Keratinocyte (primary cell): ENCODE results near the gene LYL1. TPM values are rescaled to one million over a fixed set of nuclear protein-coding genes. Genes with fewer than 3 reads are reported as not detected.

Experiments
- DNase-seq: peaks from one replicate; pipeline ENCODE4 v3.0.0-alpha.2; 2011; ENCODE audit warnings: low read depth, missing footprints, low spot score
- FAIRE-seq: peaks from 2 replicates; lab custom pipeline; 2011; peaks lifted over from hg19 to GRCh38; lab: Jason Lieb, UNC
- H2AFZ ChIP-seq: 2 replicates; pipeline ENCODE4 v1.6.0; 2012; ENCODE audit warnings: low read length, control low read depth, inconsistent platforms; ENCODE audit not compliant: control insufficient read depth
- H3K27ac ChIP-seq: 2 replicates; pipeline ENCODE4 v1.5.1; 2011; ENCODE audit warnings: low read length; ENCODE audit not compliant: control insufficient read depth, insufficient read depth
- H3K27me3 ChIP-seq: 3 replicates; pipeline ENCODE4 v1.6.0; 2011; ENCODE audit warnings: low read length; ENCODE audit not compliant: control insufficient read depth, insufficient read depth; ENCODE audit errors: extremely low read depth
- H3K36me3 ChIP-seq, 2 experiments: 2 replicates in 1 of 2; 3 replicates in 1 of 2; pipeline ENCODE4 v1.5.1; 2011; ENCODE audit warnings: low read length in 2 of 2, mild to moderate bottlenecking in 1 of 2; ENCODE audit not compliant: control insufficient read depth in 2 of 2, insufficient read depth in 2 of 2; ENCODE audit errors: extremely low read depth in 1 of 2
- H3K4me1 ChIP-seq: 3 replicates; pipeline ENCODE4 v1.5.1; 2011; ENCODE audit warnings: low read length; ENCODE audit not compliant: control insufficient read depth, insufficient read depth; ENCODE audit errors: extremely low read depth
- H3K4me2 ChIP-seq: 3 replicates; pipeline ENCODE4 v1.6.0; 2011; ENCODE audit warnings: low read depth, low read length; ENCODE audit not compliant: control insufficient read depth, insufficient read depth; ENCODE audit errors: extremely low read depth
- H3K4me3 ChIP-seq, 3 experiments: fragments of 200-600 bp in 1 of 3; sonication (generic) in 1 of 3; 2 replicates in 2 of 3; 3 replicates in 1 of 3; pipeline ENCODE4 v1.5.1; 2011 to 2016; ENCODE audit warnings: low read length in 3 of 3, mild to moderate bottlenecking in 3 of 3, control low read depth in 2 of 3, inconsistent platforms in 1 of 3, low read depth in 1 of 3, mixed read lengths in 1 of 3, mixed run types in 1 of 3, moderate library complexity in 1 of 3; ENCODE audit not compliant: control insufficient read depth in 2 of 3, insufficient read depth in 2 of 3; ENCODE audit errors: extremely low read depth in 1 of 3
- H3K79me2 ChIP-seq: 2 replicates; pipeline ENCODE4 v1.6.0; 2012; ENCODE audit warnings: low read length; ENCODE audit not compliant: control insufficient read depth, insufficient read depth
- H3K9ac ChIP-seq: 3 replicates; pipeline ENCODE4 v1.6.0; 2011; ENCODE audit warnings: low read length; ENCODE audit not compliant: control insufficient read depth, insufficient read depth; ENCODE audit errors: extremely low read depth
- H3K9me1 ChIP-seq: 3 replicates; pipeline ENCODE4 v1.6.0; 2011; ENCODE audit warnings: low read length; ENCODE audit not compliant: control insufficient read depth, insufficient read depth; ENCODE audit errors: extremely low read depth
- H3K9me3 ChIP-seq: 2 replicates; pipeline ENCODE4 v1.5.1; 2012; ENCODE audit warnings: low read depth, low read length; ENCODE audit not compliant: control insufficient read depth
- H4K20me1 ChIP-seq: 3 replicates; pipeline ENCODE4 v1.6.0; 2011; ENCODE audit warnings: low read length; ENCODE audit not compliant: control insufficient read depth, insufficient read depth; ENCODE audit errors: extremely low read depth
- CTCF ChIP-seq, 3 experiments: IDR thresholded peaks in 1 of 3; conservative IDR thresholded peaks in 1 of 3; optimal IDR thresholded peaks in 1 of 3; 2 replicates in 2 of 3; 3 replicates in 1 of 3; pipeline versions ENCODE3 to v1.5.1; 2011; ENCODE audit warnings: low read length in 3 of 3, mild to moderate bottlenecking in 3 of 3, moderate library complexity in 2 of 3, control low read depth in 1 of 3, inconsistent platforms in 1 of 3; ENCODE audit not compliant: insufficient read depth in 2 of 3; ENCODE audit errors: extremely low read depth in 1 of 3
- EZH2 ChIP-seq: IDR thresholded peaks from one replicate; pipeline ENCODE4 v1.6.1; 2012; ENCODE audit warnings: inconsistent platforms, mild to moderate bottlenecking, low read length, moderate library complexity
- dilution Hi-C: fragments of 300-500 bp; cut with MboI; formaldehyde crosslinking; loops from one replicate; pipeline ENCODE4 v1.7.0; 2020; ENCODE audit warnings: low sequenced_read_pairs; ENCODE audit not compliant: extremely low pct_ligation_motif_present
- polyA plus RNA-seq, 5 experiments: library from polyadenylated mRNA; depleted of rRNA in 3 of 5; stranded (reverse) in 3 of 5; stranded (forward) in 1 of 5; unstranded in 1 of 5; fragments of >200 nt; gene quantifications; 1 replicate in 1 of 5; 2 replicates in 3 of 5; 3 replicates in 1 of 5; pipeline versions ENCODE4 v1.2.1 to v1.2.3, GENCODE V29; 2011 to 2012; ENCODE audit warnings: missing spikeins in 2 of 5, low read depth in 1 of 5, low replicate concordance in 1 of 5

Gene LYL1
- polyA plus RNA-seq, 1 donor (not counting 4 experiments of a cell fraction or from before 2014, with no cell fraction given): 0.07 TPM

- H3K4me3 ChIP-seq: no peak overlapping the region
- no peak overlapping the region for H2AFZ ChIP-seq
- H3K9ac ChIP-seq: no peak overlapping the region
- no peaks in the 10 kb centered on the region for H3K9me1 ChIP-seq
- H4K20me1 ChIP-seq: no peaks in the 10 kb centered on the region
- peaks cover 0 to 2% of the 10 kb centered on the region in 2 experiments for H3K36me3 ChIP-seq
- no peak overlapping the region for H3K4me2 ChIP-seq
- dilution Hi-C loops: no loop called here
- H3K27ac ChIP-seq: no peak overlapping the region
- TF ChIP-seq EZH2 (no peak), CTCF (optimal IDR thresholded peaks at IDR 0.05 in 1 of 3, IDR thresholded peaks at IDR 0.05 in 1 of 3, conservative IDR thresholded peaks at IDR 0.05 in 1 of 3; ENCODE audit: extremely low read depth in 1 of 3, insufficient read depth in 2 of 3, low read length in 3 of 3) (no peak)
- H3K79me2 ChIP-seq: no peaks in the 10 kb centered on the region
- no peaks in the 10 kb centered on the region for H3K27me3 ChIP-seq
- DNase-seq: no peak
- no peak for FAIRE-seq
- no peaks in the 10 kb centered on the region for H3K9me3 ChIP-seq
- H3K4me1 ChIP-seq: peaks cover 6% of the 10 kb centered on the region
Measured at GRCh38 chr19:13097033-13097462, 5.6 kb downstream of the LYL1 start.

GRCh38 chr19:13095934-13096927 lies 6.4 kb downstream of the LYL1 start:
- Histone ChIP-seq H3K79me2 (no peaks in the 10 kb centered on the region), H2AFZ (no peak overlapping the region), H3K9me3 (no peaks in the 10 kb centered on the region), H3K9ac (no peak overlapping the region), H3K4me3 (no peak overlapping the region), H3K4me1 (peaks cover 6% of the 10 kb centered on the region), H3K27me3 (no peaks in the 10 kb centered on the region), H4K20me1 (no peaks in the 10 kb centered on the region), H3K36me3 (peaks cover 0 to 2% of the 10 kb centered on the region in 2 experiments), H3K9me1 (no peaks in the 10 kb centered on the region), H3K27ac (no peak overlapping the region), H3K4me2 (no peak overlapping the region)
- DNase-seq (no peak), FAIRE-seq (no peak)
- dilution Hi-C loops: no loop called here
- TF ChIP-seq CTCF (optimal IDR thresholded peaks at IDR 0.05 in 1 of 3, IDR thresholded peaks at IDR 0.05 in 1 of 3, conservative IDR thresholded peaks at IDR 0.05 in 1 of 3; ENCODE audit: extremely low read depth in 1 of 3, insufficient read depth in 2 of 3, low read length in 3 of 3): no peak
- TF ChIP-seq EZH2: no peak
